Body of pancreas (tissue), 4 donors: ENCODE measurements around the gene FNIP1. TPM values are rescaled to one million over a fixed set of nuclear protein-coding genes. Genes with fewer than 3 reads are reported as not detected.

Experiments
- ATAC-seq: fragments of 150-250 bp; one replicate; pipeline ENCODE4 v1.9.1; 2016
- DNase-seq, 4 donors: peaks; one replicate each; pipeline ENCODE4 v3.0.0-alpha.2; 2019
- H3K27ac ChIP-seq, 4 donors: fragments of 200-600 bp; sonication (generic); 1 replicate in 3 of 4; 2 replicates in 1 of 4; pipeline versions ENCODE4 v1.5.1 to v1.6.1; 2016 to 2019; ENCODE audit warnings: mild to moderate bottlenecking in 1 of 4, mixed read lengths in 1 of 4, moderate library complexity in 1 of 4
- H3K27me3 ChIP-seq, 2 donors: fragments of 200-600 bp; sonication (generic); one replicate each; pipeline ENCODE4 v1.6.0; 2016; ENCODE audit warnings: mild to moderate bottlenecking in 1 of 2
- H3K36me3 ChIP-seq, 2 donors: fragments of 200-600 bp; sonication (generic); replicated peaks in 1 of 2; 2 replicates each; pipeline ENCODE4 v1.5.1; 2016; ENCODE audit warnings: low read depth in 2 of 2; ENCODE audit not compliant: insufficient read depth in 1 of 2
- H3K4me1 ChIP-seq: fragments of 200-600 bp; sonication (generic); one replicate; pipeline ENCODE4 v1.6.0; 2016
- H3K4me3 ChIP-seq, 2 donors: fragments of 200-600 bp; sonication (generic); 1 replicate in 1 of 2; 2 replicates in 1 of 2; pipeline ENCODE4 v1.5.1; 2016 to 2019
- H3K9me3 ChIP-seq, 3 donors: fragments of 200-600 bp; sonication (generic); 1 replicate in 2 of 3; 2 replicates in 1 of 3; pipeline ENCODE4 v1.5.1; 2016
- CTCF ChIP-seq, 7 experiments: fragments of 450-650 bp in 4 of 7; fragments of 200-600 bp in 3 of 7; sonication (generic) in 3 of 7; IDR thresholded peaks; one replicate each; pipeline ENCODE4 v1.5.1; 2016 to 2019; ENCODE audit warnings: antibody characterized with exemption in 7 of 7
- POLR2A ChIP-seq, 3 donors: fragments of 450-650 bp; IDR thresholded peaks; one replicate each; pipeline ENCODE4 v1.6.1; 2016; ENCODE audit warnings: antibody characterized with exemption in 3 of 3, mild to moderate bottlenecking in 2 of 3
- WGBS, 2 donors: methylation state at CpG; one replicate each; pipeline ENCODE4 v1.1.5; 2017; 5-methylcytosine and 5-hydroxymethylcytosine counted together
- intact Hi-C: fragments of 100-400 bp; cut with DNase I; formaldehyde crosslinking; loops from one replicate; pipeline ENCODE4 v1.15.1; 2023
- total RNA-seq, 2 donors: library from RNA; depleted of rRNA; stranded (reverse); fragments of >200 nt; gene quantifications; one replicate each; pipeline ENCODE4 v1.1.0, GENCODE V29; 2016

Gene FNIP1
- total RNA-seq, 2 donors from 2014 or later, result 20.5 to 35.9 TPM

- Histone ChIP-seq H3K4me1 (no peaks in the 10 kb centered on the region), H3K27me3 (no peaks in the 10 kb centered on the region), H3K36me3 (peaks cover 0 to 6% of the 10 kb centered on the region in 2 donors), H3K27ac (no peak overlapping the region), H3K9me3 (no peaks in the 10 kb centered on the region), H3K4me3 (no peak overlapping the region)
- TF ChIP-seq CTCF (IDR thresholded peaks at IDR 0.05) (no peak), POLR2A (IDR thresholded peaks at IDR 0.05) (no peak)
- intact Hi-C loops, result loop anchor here (10.0 kb wide), 1 partner anchor 160 kb away; no protein-coding TSS in a partner anchor
- no peak for DNase-seq
- WGBS, 2 donors, result 96% methylated on average over 1 of the region's 1 CpG
- no peak for ATAC-seq
Measured at GRCh38 chr5:131644370-131644769, 152.4 kb downstream of the FNIP1 start.

- no peak overlapping the region for H3K27ac ChIP-seq
- no peak for TF ChIP-seq POLR2A (IDR thresholded peaks at IDR 0.05)
- TF ChIP-seq CTCF (IDR thresholded peaks at IDR 0.05), result no peak
- no peaks in the 10 kb centered on the region for H3K9me3 ChIP-seq
- H3K4me1 ChIP-seq, result peaks cover 5% of the 10 kb centered on the region
- no peak overlapping the region for H3K4me3 ChIP-seq
- H3K27me3 ChIP-seq, result no peaks in the 10 kb centered on the region
- DNase-seq, result no peak
- intact Hi-C loops, result loop anchor here (10.0 kb wide), 1 partner anchor 163 kb away; no protein-coding TSS in a partner anchor
- 83 to 96% methylated on average over 1 of the region's 1 CpG for WGBS, 2 donors
- H3K36me3 ChIP-seq, result peaks cover 0 to 6% of the 10 kb centered on the region in 2 donors
- ATAC-seq, result no peak
Measured at GRCh38 chr5:131641494-131641893, 155.3 kb downstream of the FNIP1 start.

GRCh38 chr5:131640043-131640856, 156.6 kb downstream of the FNIP1 start:
- DNase-seq (no peak), ATAC-seq (no peak)
- no peaks in the 10 kb centered on the region for H3K9me3 ChIP-seq
- no peaks in the 10 kb centered on the region for H3K36me3 ChIP-seq
- H3K4me1 ChIP-seq, result peaks cover 9% of the 10 kb centered on the region
- H3K4me3 ChIP-seq, result no peak overlapping the region
- no peak for TF ChIP-seq CTCF (IDR thresholded peaks at IDR 0.05)
- no peak for TF ChIP-seq POLR2A (IDR thresholded peaks at IDR 0.05)
- WGBS, 2 donors, result 58 to 66% methylated on average over 5 of the region's 5 CpGs
- H3K27me3 ChIP-seq, result no peaks in the 10 kb centered on the region
- intact Hi-C loops, result loop anchor here (10.0 kb wide), 1 partner anchor 165 kb away; no protein-coding TSS in a partner anchor
- no peak overlapping the region for H3K27ac ChIP-seq

GRCh38 chr5:131639148-131639547, 157.7 kb downstream of the FNIP1 start:
- H3K27me3 ChIP-seq, result no peaks in the 10 kb centered on the region
- ATAC-seq (no peak), DNase-seq (no peak)
- intact Hi-C loops, result no loop called here
- H3K4me1 ChIP-seq, result peaks cover 10% of the 10 kb centered on the region
- H3K36me3 ChIP-seq, result no peaks in the 10 kb centered on the region
- no peak for TF ChIP-seq CTCF (IDR thresholded peaks at IDR 0.05)
- no peak for TF ChIP-seq POLR2A (IDR thresholded peaks at IDR 0.05)
- H3K9me3 ChIP-seq, result no peaks in the 10 kb centered on the region
- H3K4me3 ChIP-seq, result no peak overlapping the region
- H3K27ac ChIP-seq, result no peak overlapping the region

GRCh38 chr5:131637694-131638093, 159.1 kb downstream of the FNIP1 start:
- TF ChIP-seq POLR2A (IDR thresholded peaks at IDR 0.05) (no peak), CTCF (IDR thresholded peaks at IDR 0.05) (no peak)
- ATAC-seq (no peak), DNase-seq (no peak)
- WGBS, 2 donors, result 77 to 80% methylated on average over 4 of the region's 4 CpGs
- H3K27ac ChIP-seq, result no peak overlapping the region
- peaks cover 24% of the 10 kb centered on the region for H3K4me1 ChIP-seq
- no peak overlapping the region for H3K4me3 ChIP-seq
- intact Hi-C loops, result no loop called here
- no peaks in the 10 kb centered on the region for H3K36me3 ChIP-seq
- H3K27me3 ChIP-seq, result no peaks in the 10 kb centered on the region
- H3K9me3 ChIP-seq, result no peaks in the 10 kb centered on the region
